ENCODE measurements around the gene GFRA1.

GFRA1 gene

GRCh38 chr10:116271593-116272439 is 1.2 kb downstream of the GFRA1 start:
- FAIRE-seq (no peak), DNase-seq (ENCODE audit: insufficient read length, low spot score) (no peak)

GRCh38 chr10:116270771-116271592 is 2.0 kb downstream of the GFRA1 start:
- FAIRE-seq: no peak

DNA sequence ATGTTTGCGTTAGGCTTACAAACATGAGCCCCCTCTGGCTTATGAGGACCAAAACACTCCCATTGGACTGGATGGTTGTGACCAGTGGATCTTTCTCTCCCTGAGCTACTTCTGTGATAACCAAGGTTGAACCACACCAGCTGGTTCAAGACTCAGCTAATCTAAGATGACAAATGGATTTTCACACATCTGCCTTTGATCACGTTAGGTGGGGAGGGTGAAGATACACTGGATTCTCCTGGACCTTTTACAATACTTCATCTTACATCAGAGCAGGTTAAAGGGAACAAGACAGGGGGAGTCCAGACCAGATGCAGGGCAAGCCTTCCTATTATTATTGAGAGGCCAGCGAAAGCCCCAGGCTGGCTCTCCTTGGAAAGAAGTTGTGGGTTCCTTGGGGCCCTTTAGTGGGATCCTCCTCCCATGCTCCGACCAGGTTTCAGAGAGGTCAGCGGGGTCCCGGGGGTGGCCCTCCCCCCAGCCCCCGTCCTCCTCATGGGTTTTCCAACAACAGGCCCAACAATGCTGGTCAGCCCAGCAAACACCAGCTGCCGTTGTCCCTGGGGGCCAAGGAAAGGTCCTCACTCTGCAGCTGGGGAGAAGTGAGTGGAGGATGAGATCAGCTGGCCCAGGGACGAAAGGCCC is 2.8 kb downstream of the GFRA1 start:
- FAIRE-seq (no peak), DNase-seq (ENCODE audit: insufficient read length, low spot score) (no peak)

More at GRCh38 chr10:116270771-116271592, 2.0 kb downstream of the GFRA1 start:
- DNase-seq (ENCODE audit: insufficient read length, low spot score): no peak

- no peak for DNase-seq (ENCODE audit: insufficient read length, low spot score)
Measured at GRCh38 chr10:116269619-116270018, 3.4 kb downstream of the GFRA1 start.

DNA sequence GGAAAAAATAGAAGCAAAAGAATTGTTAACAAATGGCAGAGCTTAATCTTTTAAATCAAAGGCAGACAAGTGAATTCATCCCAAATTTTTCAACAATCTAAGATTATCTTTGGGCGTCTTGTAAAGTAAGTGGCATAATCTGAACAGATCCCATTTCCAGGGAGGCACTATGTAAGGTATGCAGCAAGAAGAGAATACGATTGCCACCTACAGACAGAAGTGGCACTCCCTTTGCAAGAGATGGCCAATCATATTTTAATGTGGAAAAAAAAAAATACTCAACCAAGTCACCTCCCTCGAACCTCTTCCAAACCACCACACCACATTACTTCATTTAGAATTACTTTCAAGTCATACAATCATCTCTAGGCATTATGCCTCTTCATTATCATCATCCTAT is 4.0 kb downstream of the GFRA1 start:
- DNase-seq (ENCODE audit: insufficient read length, low spot score): no peak

More at GRCh38 chr10:116269619-116270018, 3.4 kb downstream of the GFRA1 start:
- FAIRE-seq: no peak

GRCh38 chr10:116265686-116266085 is 7.3 kb downstream of the GFRA1 start:
- no peak for DNase-seq (ENCODE audit: insufficient read length, low spot score)

More for the DNA sequence above, 4.0 kb downstream of the GFRA1 start:
- FAIRE-seq: no peak

DNA sequence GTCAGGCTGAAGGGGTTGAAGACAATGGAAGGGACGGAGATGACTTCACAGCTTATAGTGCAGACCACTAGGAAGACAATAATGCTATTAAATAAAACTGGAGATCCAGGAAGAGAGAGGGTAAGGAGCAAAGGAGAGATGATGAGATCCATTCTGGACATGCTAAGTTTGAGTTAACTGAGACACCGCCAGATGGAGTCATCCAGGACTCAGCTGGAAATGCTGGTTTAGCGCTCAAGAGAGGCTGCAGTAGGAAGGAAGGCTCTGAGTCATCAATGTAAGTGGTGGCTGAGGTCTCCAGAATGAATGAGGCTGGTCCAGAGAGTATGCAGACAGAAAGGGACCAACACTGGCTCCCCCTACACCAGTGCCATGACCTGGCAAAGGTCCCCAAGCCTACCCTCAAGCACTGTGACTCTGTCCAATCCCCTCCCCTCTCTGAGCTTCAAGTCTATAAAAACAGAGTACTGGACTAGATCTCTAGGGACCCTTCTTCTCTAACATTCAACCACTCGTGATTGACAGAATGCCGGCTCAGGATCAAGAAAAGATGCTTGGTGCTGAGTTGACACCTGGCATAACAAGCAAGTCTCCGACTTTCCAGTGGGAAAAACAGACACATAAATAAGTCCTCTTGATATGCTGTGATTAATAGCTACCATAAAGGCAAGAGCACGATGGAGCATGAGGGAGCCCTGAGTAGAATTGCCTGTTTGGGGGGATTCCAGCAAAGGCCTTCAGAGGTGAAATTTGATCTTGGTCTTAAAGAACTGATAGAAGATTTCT is 8.9 kb downstream of the GFRA1 start:
- DNase-seq (ENCODE audit: insufficient read length, low spot score) (no peak), FAIRE-seq (no peak)

More at GRCh38 chr10:116265686-116266085, 7.3 kb downstream of the GFRA1 start:
- FAIRE-seq: no peak

- FAIRE-seq: no peak
Measured at GRCh38 chr10:116262678-116263077, 10.3 kb downstream of the GFRA1 start.

GRCh38 chr10:116260599-116260998 is 12.4 kb downstream of the GFRA1 start:
- FAIRE-seq (no peak), DNase-seq (ENCODE audit: insufficient read length, low spot score) (no peak)

More at GRCh38 chr10:116262678-116263077, 10.3 kb downstream of the GFRA1 start:
- DNase-seq (ENCODE audit: insufficient read length, low spot score): no peak

GRCh38 chr10:116259638-116260037 is 13.4 kb downstream of the GFRA1 start:
- FAIRE-seq (no peak), DNase-seq (ENCODE audit: insufficient read length, low spot score) (no peak)

DNA sequence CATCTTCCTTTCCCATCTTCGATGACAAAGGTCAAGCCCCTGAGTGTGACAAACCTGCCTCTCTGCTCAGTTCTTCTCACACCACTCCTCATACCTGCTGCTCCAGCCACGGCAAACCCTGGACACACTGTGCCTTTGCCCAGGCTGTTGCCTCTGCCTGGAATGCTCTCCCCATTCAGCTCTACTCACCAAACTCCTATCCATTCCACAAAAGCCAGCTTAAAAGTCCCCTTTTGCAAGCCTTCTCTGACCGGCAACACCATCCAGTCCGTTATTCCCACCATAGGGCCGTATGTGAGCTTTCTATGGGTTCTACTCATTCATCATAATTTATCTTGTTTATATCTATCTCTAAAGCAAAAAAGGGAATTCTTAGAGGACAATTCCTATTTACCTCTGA is 15.2 kb downstream of the GFRA1 start:
- DNase-seq (ENCODE audit: insufficient read length, low spot score) (no peak), FAIRE-seq (no peak)

GRCh38 chr10:116256752-116257259 is 16.2 kb downstream of the GFRA1 start:
- DNase-seq (ENCODE audit: insufficient read length, low spot score): no peak
- FAIRE-seq: no peak

- no peak for FAIRE-seq
- DNase-seq (ENCODE audit: insufficient read length, low spot score): no peak
Measured at GRCh38 chr10:116255886-116256751, 16.9 kb downstream of the GFRA1 start.

GRCh38 chr10:116254422-116255155 is 18.4 kb downstream of the GFRA1 start:
- FAIRE-seq (no peak), DNase-seq (ENCODE audit: insufficient read length, low spot score) (no peak)

DNA sequence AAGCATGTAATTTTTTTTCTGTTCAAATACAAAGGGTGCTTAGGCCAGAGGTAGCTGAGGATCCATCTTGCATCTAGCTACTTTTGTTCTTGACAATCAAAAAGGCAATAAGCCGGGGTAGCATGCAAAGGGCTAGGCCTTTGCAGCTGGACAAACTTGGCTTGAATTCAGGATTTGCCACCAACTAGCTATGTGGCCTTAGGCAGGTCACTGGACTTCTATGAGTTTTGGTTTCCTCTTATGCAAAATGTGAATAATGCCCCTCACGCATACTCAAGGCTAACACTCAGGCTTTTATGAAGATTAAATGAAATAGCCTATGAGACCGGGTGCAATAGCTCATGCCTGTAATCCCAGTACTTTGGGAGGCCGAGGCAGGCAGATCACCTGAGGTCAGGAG is 19.3 kb downstream of the GFRA1 start:
- FAIRE-seq: no peak
- no peak for DNase-seq (ENCODE audit: insufficient read length, low spot score)

- DNase-seq (ENCODE audit: insufficient read length, low spot score) (no peak), FAIRE-seq (no peak)
Measured at GRCh38 chr10:116251602-116252395, 21.2 kb downstream of the GFRA1 start.

DNA sequence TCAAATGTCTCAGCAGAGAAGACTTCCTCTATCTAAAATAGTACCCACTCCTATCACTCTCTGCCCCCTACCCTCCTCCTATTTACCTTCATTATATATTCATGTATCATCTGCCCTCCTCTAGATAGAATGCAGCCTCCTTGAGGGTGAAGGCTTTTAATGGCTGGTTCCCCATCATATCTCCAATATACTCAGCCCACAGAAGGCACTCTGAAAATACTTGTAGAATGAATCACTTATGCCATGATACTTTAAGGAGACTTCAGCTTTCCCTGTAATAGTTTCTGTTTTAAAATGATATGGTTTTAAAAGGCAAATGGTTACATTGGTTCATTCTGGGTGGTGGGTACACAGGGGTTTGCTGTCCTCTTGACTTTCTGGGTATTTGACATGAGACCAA is 25.3 kb downstream of the GFRA1 start:
- DNase-seq (ENCODE audit: insufficient read length, low spot score) (no peak), FAIRE-seq (no peak)

- DNase-seq (ENCODE audit: insufficient read length, low spot score): no peak
- no peak for FAIRE-seq
Measured at GRCh38 chr10:116246263-116246662, 26.7 kb downstream of the GFRA1 start.
